HG03097 (cell line): ENCODE measurements around the gene AP1G1.
"Not testable (repeated sequence)": the region's sequence is repeated elsewhere in the genome, so short reads cannot be mapped to it uniquely, and the experiment has no call there.

ENCODE experiments used
- ATAC-seq: cut with Tn5 transposase; IDR thresholded peaks from one replicate; pipeline ENCODE4 v1.9.1; 2021; ENCODE audit not compliant: unreplicated experiment, low FRiP score

AP1G1 gene

DNA sequence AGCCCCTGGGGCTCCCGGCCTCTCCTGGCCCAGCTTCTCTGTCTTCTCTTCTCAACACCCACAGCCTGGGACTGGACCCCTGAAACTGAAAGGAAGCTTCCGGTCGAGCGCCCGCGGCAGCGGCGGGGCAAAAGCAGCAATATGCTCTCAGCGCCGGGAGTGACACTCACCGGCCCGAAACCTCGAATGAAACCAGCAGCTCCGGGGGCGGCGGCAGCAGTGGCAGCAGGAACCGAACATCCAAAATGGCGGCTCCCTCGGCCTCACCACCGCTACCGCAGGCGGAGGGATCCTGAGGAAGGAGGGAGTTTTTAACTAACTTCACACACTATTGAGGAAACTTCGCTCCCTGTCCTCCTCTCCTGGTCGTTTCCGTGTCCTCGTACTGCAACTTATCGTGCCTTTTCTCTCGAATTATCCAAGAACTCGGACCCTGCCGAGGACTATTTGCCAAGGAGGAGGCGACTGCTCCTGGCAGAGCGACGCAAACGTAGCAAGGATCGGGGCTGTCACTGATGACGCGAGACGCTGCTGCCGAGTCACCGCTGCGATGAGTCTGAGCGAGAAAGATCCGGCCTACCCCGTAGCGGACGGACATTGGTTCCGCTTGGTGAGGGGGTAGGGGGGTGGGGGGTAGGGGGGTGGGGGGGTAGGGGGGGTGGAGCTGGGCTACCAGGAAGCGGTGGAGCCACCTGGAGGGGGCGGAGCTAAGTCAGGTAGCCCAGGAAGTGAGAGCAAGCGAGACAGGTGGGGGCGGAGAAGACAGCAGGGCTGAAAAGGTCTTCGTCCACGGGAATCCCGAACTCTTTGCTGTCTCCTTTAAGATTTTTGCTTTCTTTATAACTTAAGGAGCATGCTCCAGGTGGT is at the start of gene AP1G1:
Gene AP1G1 (minus strand): TSS at position 242 of the 867 bp plus-strand sequence. CDS start 19,355 bp downstream, outside the sequence.
- ATAC-seq = peak; percentile 69

DNA sequence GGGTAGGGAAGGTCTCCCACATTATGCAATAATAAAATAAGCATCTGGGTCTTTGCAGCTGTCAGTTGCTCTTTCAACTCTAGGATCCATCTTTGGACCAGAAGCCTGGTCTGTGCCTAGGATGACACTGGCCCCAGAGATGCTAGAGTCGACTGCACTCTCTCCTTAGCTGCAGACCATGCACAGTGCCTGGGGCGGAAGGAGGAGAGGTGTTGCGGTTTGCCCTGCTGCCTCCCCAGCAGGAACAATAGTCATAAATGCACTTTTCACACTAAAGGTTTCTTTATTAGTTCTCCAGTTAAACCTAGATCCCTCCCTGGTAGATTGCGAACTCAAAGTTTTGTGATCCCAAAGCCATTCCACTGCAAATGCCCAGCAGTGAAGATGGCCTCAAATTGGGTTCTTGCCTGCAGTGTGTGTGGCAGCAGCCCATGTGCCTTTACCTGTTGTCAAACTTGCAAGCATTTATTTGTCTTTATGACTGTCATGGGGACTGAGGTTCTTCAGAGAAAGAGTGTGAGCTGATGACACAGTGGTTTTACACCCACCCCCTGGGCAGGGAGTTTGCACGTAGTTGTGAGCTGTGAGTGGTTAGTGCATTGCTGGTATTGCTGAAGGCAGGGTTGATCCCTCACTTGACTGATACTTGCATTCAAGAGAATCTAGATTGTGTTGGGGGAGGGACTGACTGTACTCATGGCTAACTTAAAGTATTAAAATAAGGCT is 47.5 kb upstream of the AP1G1 start:
- no peak for ATAC-seq

GRCh38 chr16:71854369-71854948 is 45.8 kb upstream of the AP1G1 start:
- no peak for ATAC-seq

DNA sequence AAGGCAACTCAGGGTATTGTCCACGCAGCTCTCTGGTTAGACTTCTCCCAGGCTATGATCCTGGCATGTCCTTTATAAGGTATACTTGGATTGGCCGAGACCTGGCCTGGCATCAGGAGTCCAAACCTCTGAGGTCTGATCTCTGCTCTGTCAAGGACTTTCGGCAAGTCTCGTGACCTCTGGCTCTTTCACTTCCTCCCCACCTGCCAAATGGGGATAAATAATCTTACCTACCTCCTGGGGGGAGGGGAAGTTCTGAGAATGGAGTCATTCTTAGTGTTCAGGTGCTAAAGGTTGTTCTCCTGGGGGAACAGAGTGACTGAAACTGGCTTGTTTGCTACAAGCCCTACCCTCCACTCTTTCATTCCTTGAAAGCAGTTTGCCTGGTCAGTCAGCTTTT is 44.8 kb upstream of the AP1G1 start:
- no peak for ATAC-seq

- ATAC-seq = no peak
Observed at GRCh38 chr16:71852561-71852960, 43.9 kb upstream of the AP1G1 start.

DNA sequence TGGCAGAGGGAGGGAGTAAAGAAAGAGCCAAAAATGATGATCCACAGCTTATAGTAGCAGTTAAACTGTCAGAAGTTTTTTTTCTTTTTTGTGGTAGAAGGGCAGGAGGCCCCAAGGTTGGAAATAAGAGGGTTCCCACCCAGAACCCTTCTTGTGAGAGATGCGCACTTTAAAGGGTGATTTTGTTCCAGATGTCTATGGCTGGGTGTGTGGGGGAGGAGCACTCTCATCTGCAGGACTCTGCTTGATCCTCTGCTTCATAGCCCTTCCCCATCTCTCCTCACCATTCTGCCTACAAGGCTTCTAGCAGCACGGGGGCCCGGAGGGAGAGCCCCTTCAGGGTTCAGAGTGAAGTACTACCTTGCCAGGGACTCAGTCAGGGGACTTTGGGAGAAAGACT is 43.5 kb upstream of the AP1G1 start:
- ATAC-seq = no peak

DNA sequence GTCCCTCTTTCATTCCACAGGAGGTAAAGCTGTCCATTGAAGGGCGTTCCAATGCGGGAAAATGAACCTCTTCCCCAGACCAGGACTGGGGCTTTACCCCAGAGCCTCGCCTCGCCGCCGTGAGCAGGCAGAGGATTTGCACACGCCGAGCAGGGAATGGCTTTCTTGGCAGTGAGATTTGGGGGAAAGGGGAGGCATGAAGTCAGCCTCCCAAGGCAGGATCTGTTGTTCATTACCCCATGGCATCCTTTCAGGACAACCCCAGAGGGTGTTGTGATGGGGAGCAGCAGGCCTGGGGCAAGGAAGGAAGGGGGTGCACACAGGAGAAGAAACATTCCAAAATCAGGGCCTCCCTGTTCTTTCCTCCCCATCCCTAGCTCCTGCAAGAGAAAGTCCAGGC is 43.1 kb upstream of the AP1G1 start:
- no peak for ATAC-seq

GRCh38 chr16:71848622-71849021 is 40.0 kb upstream of the AP1G1 start:
- ATAC-seq = no peak

- no peak for ATAC-seq
Observed at GRCh38 chr16:71847096-71847495, 38.5 kb upstream of the AP1G1 start.

GRCh38 chr16:71846431-71846830 is 37.8 kb upstream of the AP1G1 start:
- ATAC-seq = no peak

- ATAC-seq = peak; percentile 69
Observed at GRCh38 chr16:71845639-71846430, 37.2 kb upstream of the AP1G1 start, which contains the start of gene ATXN1L. TSS of gene ATXN1L (plus strand) at chr16:71845976. CDS start at chr16:71849741, 3,765 bp downstream.

DNA sequence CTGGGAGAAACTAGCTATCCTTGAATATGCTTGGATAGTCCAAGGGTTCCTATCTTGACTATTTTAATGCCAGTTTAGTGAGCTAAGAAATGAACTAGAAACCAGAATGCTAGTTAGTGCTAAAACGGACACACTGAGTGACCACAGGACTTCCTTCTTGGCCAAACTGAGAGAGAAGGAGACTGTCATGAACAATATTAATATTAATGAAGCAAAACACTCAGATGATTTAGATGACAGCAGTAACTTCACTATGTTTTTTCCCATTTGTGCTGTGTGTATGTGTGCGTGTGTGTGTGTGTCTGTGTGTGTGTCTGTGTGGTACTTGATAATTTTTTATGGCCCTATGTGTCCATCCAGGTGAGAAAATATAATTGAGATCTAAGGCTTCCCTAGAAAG is 34.9 kb upstream of the AP1G1 start:
- ATAC-seq = no peak

- ATAC-seq = no peak
Observed at GRCh38 chr16:71840052-71840451, 31.4 kb upstream of the AP1G1 start.

DNA sequence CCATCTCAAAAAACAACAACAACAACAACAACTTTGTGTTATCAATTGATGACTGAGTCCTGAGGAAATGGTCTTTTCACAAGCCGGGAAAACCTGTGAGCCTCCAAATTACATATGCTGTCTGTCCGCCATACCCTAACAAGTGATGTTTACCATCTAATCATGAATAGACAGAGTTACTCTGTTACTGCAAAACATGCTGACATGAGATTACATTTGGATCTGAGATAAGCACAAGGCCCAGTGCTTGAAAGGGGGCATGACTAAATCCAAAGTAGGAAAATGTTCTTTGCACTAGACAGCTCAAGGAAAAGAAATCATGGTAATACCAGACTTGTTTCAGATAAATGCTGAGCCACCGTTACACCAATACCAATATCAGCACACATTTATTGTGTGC is 28.5 kb upstream of the AP1G1 start:
- no peak for ATAC-seq

- no peak for ATAC-seq
Observed at GRCh38 chr16:71834291-71834690, 25.7 kb upstream of the AP1G1 start.

DNA sequence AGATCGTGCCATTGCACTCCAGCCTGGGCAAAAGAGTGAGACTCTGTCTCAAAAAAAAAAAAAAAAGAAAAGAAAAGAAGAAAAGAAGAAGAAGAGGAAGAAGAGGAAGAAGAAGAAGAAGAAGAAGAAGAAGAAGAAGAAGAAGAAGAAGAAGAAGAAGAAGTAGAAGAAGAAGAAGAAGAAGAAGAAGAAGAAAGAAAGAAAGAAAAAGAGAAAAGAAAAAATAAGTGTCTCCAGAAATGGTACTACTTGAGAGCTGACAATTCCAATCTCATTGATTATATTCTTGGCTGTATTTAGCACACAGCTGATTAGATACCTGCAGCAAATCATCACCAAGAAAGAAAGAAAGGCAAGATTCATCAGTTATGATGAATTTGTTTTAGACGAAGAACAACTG is 23.5 kb upstream of the AP1G1 start:
- not testable (repeated sequence) for ATAC-seq

DNA sequence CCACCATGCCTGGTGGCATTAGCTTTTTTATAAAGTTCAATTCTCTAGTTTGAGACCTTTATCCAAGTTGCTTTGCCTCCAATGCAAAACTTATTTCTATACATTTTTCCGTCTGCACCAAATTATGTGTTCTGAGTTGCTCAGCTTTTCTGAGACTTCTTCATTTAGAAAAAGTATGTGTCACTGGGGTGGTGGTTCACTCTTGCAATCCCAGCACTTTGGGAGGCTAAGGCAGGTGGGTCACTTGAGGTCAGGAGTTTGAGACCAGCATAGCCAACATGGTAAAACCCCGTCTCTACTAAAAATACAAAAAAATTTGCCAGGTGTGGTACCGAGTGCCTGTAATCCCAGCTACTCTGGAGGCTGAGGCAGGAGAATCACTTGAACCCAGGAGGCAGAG is 23.1 kb upstream of the AP1G1 start:
- not testable (repeated sequence) for ATAC-seq

GRCh38 chr16:71830359-71830758 is 21.7 kb upstream of the AP1G1 start:
- no peak for ATAC-seq

- no peak for ATAC-seq
Observed at GRCh38 chr16:71826533-71827017, 17.9 kb upstream of the AP1G1 start.

- ATAC-seq = peak; percentile 4
Observed at GRCh38 chr16:71817155-71817500, 8.5 kb upstream of the AP1G1 start.
